Ramos (cell line): ENCODE results near the gene APOC4.
"Not testable (repeated sequence)": the region's sequence is repeated elsewhere in the genome, so short reads cannot be mapped to it uniquely, and the experiment has no call there.

Experiments used
- in situ Hi-C: fragments of 300-500 bp; cut with MboI; formaldehyde crosslinking; loops from one replicate; pipeline ENCODE4 v1.14.3; 2022; ENCODE audit warnings: low sequenced_read_pairs; ENCODE audit not compliant: unreplicated experiment

APOC4 gene

DNA sequence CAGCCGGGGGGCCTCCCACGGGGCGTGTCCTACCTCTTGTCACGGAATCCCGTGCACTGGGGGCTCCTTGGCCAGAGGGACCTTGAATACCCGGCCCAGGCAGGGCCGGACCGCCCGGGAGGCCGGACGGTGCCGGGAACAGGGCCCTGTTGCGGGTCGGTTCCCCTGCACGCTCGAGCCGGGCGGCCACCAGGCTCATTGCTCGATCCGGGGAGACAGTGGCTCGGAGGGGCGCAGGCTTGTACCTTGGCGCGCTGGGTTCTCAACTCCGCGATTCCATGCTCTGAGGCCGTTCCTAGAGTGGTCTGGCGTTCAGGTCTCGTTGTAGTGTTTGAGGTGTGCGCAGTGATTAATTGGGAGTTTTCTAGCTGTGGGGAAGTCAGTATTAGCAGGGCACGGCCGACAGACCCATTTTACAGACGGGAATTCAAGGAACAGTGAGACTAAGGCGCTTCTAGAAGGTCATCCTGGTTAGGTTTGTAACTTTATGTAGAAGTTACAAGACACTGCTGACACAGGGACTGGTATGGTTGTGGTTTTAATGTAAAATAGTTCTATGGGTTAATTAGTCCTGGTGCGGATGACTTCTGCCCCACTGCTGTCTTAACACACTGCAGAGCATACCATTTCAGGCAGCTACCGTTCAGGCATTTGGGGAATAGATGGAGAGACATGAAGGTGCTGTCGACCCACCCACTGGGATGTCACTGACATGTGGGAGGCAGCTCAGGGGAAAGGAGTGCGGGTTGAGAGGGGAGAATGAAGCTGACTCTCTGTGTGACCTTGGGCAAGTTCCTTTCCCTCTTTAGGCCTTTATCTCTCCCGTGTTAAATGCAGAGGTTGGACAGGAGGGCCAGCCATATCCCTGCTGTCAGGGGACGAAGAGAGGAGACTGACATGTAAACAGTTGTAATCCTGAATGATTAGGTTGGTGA lies 13.7 kb downstream of the APOC4 start:
- in situ Hi-C loops, result no loop called here

DNA sequence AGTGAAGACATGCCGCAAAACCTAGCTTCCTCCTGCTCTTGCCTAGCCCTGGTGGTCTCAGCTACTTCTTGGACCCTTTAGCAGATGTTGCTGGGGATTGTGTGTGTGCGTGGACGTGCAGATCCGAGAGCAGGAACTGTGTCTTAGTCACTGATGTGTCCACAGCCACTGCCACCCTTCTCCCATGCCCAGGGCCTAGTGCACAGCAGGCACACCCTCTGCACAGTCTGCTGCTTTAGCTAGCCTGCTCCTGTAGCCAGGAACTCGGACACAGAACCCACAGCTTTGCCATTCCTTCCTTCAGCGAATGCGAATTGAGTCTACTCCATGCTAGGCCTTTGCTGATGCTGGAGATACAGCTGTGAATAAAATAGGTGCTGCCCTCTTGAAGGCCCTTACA lies 15.5 kb downstream of the APOC4 start:
- in situ Hi-C loops, result no loop called here

DNA sequence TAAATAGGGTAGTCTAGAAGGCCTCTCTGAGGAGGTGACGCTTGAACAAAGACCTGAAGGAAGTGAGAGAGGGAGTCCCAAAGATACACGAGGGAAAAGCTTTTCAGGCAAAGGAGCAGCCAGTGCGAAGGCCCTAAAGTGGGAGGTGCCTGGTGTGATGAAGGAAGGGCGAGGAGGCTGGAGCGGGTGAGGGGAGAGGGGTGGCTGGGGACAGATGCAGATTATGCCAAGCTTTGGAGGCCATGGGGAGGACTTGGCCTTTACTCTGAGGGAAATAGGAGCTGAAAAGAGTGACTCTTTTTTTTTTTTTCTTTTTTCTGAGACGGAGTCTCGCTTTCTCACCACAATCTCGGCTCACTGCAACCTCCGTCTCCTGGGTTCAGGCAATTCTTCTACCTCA lies 16.1 kb downstream of the APOC4 start:
- in situ Hi-C loops, result no loop called here

DNA sequence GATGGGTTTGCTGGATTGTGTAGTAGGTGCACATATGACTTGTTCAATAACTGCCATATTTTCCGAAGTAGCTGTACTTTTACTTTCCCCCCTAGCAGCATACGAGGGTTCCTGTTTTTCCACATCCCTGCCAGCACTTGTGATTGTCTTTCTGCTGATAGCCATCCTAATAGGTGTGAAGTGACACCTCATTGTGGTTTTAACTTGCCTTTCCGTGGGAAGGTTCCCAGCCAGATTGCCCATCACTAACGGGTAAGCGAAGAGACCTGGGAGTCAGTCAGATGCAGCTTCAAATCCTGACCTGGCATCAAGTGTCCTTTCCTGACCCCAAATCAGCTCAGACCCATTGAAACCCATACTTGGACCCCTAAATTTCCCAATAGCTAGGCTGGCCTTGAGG lies 17.7 kb downstream of the APOC4 start:
- in situ Hi-C loops, result no loop called here

DNA sequence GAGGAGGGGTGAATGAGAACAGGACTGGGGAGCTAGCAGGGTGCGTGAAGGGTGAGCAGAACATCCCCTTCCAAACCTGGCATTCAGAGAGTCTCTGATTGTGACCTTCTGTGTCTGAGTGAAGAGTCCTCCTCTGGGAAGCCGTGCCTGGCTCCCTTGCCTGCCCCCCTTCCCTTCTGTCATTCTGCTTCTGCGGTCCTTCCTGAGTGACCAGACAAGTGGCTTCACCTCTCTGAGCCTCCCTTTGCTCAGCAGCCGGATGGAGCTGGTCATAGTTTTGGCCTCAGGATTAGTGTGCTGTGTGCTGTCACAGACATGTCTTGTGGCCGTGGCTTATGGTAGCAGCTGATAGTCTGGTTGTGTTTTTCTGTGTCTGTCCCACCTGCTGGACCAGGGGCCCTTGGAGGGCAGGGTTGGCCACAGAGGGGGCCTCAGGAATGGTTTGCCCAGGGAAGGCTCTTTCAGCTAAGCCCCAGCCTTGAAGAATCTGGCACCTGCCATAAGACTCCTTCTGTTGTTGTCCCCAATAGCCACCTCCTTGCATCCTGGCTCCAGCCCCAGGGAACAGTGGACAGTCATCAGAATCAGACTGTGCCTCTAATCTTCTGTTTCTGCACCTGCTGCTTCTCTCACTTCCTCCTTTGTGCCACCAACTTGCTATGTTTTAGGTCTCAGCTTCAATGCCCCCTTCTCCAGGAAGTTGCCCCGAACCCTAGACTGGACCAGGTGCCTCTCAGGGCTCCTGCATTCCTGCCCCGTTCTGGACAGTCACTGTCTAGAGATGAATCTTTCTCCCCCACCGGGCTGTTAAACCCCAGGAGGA lies 19.1 kb downstream of the APOC4 start:
- in situ Hi-C loops, result no loop called here

DNA sequence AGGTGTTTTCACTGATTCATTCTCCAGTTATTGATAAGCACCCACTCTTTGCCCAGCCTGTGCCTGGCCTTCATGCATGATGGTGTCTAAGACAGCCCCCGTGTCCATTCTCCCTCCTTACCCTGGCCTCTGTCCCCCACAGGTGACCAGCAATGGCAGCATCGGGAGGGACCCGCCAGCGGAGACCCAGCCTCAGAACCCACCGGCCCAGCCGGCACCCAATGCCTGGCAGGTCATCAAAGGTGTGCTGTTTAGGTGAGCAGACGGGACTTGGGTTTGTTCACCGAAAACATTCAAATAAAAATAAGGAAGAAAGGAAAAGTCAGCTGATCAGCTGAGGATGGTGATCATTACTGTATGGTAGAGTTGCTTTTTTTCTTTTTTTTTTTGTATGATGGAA lies 19.8 kb downstream of the APOC4 start:
- in situ Hi-C loops, result no loop called here

DNA sequence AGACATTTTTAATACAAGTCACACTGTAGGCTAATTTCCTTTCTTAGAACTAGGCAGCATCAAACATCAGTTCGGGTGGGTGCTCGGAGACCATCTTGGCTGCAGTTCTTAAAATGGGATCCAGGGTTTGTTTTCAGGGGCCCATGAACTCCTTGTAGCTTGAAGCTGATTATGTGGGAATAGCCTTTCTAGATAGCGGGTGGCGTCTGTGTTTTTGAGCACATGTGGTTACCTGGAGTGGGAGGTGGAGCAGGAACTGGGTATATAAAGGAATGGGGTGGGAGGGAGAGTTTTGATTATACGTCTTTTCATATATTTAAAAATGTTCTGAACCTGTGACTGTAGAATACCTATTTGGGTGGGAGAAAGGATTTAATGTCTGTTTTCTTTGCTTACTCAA lies 26.1 kb downstream of the APOC4 start:
- in situ Hi-C loops, result no loop called here

DNA sequence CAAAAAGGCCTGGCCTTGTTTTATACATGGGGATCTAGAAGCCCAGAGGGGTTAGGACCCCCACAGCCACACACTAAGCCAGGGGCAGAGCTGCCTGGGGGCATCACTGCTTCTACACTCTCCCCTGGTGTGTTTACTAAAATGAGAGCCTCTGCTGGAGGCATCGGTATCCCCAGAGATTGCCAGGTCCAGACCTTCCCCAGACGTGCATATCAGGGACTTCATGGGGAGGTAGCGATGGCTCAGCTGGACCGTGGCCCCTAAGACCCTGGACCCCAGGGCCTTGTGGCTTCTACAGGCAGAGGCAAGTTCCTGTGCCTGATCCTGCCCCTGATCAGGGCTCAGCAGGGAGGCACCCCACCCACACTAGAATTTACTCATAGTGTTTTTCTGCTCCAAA lies 26.6 kb downstream of the APOC4 start:
- in situ Hi-C loops, result no loop called here

DNA sequence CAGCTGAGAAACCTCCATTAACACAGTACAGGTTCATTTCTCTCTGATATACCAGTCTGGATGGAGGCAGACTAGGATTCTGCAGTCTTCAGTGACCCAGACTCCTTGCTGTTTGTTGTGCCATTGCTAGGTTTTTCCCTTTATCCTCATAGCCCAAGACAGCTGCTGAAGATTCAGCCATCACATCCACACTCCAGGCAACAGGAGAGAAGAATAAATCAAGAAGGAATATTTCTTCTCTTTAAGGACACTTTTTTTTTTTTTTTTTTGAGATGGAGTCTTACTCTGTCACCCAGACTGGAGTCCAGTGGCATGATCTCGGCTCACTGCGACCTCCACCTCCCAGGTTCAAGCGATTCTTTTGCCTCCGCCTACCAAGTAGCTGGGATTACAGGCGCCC lies 27.4 kb downstream of the APOC4 start:
- in situ Hi-C loops, result no loop called here

DNA sequence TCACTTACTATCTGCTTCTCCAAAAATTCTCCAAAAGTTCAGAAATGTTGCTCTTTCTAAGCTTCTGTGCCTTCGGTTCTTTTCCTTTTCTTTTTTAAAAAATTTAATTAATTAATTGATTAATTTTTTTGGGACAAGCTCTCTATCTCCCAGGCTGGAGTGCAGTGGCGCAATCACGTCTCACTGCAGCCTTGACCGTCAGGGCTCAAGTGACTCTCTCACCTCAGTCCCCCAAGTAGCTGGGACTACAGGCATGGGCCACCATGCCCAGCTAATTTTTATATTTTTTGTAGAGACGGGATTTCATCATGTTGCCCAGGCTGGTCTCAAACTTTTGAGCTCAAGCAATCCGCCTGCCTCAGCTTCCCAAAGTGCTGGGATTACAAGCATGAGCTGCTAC lies 29.4 kb downstream of the APOC4 start:
- in situ Hi-C loops, result not testable (repeated sequence)

DNA sequence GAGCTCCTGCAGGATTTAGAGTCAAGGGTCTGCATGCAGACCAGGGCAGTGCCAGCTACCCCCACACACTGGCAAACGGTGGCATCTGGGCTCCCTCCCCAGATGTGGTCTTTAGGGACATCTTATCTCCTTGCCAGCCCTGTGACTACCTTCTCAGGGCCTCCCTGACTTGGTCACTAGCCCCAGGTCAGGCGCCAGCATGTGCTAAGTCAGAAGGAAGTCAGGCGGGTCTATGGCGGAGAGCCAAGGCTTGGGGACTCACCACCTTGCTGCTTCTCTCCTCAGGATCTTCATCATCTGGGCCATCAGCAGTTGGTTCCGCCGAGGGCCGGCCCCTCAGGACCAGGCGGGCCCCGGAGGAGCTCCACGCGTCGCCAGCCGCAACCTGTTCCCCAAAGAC lies 30.8 kb downstream of the APOC4 start:
- in situ Hi-C loops, result no loop called here

DNA sequence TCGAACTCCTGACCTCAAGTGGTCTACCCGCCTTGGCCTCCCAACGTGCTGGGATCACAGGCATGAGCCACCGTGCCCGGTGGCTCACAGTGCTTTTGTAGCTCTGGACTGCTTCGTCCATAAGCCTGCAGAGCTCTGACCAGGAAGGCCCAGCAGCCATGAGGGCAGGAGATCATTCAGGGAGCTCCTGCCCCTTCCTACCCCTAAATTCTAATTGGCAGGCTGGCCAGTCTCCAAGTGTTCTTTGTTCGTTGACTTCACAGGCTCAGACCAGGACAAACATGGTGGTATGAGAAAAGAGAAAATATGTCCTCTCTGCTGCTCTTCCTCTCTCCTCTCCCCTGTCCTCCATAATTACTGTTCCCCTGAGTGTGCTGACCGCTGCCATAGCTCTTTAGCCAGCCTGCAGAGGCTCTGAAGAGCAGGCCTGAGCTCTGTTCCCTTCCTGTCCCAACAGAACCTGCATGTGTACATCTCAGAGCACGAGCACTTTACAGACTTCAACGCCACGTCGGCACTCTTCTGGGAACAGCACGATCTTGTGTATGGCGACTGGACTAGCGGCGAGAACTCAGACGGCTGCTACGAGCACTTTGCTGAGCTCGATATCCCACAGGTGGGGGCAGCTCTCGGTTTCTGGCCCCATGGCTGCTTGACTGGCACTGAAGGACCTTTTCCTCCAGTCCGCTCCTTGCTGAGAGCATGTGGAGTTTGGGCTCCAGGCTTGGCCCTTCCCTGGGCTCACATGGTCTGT lies 32.1 kb downstream of the APOC4 start:
- in situ Hi-C loops, result no loop called here

DNA sequence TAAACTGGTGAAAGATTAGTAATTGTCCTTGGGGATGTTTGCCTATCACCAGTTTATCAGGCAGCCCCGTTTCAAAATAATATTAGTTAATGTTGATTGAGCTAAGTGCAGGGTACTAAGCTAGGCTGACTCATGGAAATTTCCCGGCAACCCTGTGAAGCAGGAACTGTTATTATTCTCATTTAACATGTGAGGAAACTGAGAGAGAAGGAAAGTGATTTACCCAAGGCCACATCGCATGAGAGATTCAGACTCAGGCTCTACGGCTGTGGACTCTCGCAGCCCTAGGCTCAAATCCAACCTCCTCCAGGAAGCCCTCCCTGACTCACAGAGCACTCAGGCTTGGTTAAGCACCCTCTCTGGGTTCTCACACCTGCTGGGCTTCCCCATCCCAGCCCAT lies 32.8 kb downstream of the APOC4 start:
- in situ Hi-C loops, result no loop called here

DNA sequence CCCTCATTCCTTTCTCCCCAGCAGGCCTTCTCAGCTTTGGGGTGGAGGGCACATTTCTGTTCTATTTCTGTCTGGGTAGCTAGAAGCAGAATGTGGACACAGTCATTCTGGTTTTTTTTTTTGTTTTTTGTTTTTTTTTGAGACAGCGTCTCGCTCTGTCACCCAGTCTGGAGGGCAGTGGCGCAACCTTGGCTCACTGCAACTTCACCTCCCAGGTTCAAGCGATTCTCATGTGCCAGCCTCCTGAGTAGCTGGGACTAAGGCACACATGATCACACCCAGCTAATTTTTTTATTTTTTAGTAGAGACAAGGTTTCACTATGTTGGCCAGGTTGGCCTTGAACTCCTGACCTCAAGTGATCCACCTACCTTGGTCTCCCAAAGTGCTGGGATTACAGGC lies 33.4 kb downstream of the APOC4 start:
- in situ Hi-C loops, result no loop called here

DNA sequence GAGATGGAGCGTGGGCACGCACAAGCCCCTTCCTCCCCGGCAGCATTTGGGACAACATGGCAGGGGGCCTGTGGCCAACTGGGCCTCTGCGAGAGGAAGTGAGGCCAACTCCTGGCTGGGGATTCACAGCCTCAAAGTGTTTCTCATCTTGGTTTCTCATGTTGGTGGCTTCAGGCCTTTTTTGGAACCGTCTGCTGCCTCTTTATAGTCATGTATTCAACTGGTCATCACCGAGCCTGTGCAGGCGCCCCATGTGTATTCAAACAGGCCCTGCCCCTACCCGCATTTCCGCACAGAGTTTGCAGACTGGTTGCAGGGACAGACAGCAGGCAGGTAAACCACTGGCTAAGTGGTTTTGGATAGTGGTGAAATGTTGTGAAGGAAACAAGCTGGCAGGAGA lies 42.0 kb downstream of the APOC4 start:
- in situ Hi-C loops, result no loop called here

DNA sequence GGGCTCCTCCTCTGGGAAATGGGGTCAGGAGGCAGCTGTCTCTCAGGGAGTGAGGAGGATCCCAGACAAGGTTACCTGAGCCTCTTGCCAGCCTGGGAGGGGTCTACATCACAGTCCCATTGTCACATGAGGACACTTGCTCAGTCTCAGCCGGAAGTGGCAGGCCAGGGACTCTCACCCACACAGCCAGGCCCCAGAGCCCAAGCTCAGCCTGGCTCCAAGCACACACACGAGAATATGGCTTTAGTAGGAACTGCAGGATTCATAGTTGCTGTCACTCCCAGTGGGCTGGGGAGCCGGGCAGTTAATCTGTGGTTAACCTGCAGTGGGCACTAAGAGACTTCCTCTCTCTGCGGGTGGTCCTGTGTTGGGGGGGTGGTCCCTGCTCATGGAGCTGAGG lies 43.4 kb downstream of the APOC4 start:
- in situ Hi-C loops, result no loop called here

DNA sequence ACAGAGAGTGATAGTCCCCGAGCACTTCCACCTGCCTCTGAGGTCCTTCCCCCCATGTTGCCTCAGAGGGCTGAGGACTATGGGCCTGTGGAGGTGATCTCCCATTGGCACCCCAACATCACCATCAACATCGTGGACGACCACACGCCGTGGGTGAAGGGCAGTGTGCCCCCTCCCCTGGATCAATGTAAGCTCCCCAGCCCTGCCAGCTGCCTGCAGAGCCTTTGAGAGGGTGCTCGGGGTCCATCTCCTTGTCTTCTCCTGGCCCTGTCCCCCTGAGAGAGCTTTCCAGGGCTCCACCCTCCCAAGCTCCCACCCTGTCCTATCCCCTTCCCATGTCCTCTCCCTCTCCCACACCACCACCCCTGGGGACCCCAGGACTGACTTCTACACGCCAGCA lies 44.4 kb downstream of the APOC4 start:
- in situ Hi-C loops, result no loop called here

DNA sequence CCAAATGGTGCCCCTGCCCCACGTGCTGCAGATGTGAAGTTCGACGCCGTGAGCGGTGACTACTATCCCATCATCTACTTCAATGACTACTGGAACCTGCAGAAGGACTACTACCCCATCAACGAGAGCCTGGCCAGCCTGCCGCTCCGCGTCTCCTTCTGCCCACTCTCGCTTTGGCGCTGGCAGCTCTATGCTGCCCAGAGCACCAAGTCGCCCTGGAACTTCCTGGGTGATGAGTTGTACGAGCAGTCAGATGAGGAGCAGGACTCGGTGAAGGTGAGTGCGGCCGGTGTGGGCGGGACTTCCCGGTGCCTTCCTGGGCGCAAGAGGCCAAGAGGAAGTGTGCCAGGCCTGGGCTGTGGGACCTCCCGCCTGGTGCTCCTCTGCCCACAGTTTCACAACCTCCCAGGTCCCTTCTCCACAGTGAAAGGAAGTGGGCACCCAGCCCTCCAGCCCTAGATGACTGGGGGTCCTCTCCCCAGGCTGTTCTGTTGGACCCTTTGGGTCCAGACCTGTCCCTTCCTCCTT lies 45.2 kb downstream of the APOC4 start:
- in situ Hi-C loops, result no loop called here

DNA sequence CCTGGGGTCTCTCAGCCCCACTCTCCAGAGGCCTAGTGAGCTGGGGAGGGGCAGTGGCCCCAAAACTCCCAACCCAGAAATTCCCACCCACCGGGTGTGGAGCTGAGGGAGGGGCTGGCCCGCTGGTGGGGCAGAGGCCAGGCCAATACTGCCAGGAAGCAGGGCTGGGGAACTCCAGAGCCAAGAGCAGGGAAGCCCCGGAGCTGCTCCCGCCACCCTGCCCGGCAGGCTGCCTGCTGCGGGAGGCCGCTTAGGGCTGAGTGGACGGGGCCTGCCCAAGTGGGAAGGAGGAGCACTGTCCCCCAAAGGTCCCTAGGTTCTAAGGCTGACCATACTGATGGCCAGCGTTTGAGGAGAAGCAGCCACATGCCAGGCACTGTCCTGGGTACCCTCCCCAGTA lies 46.2 kb downstream of the APOC4 start:
- in situ Hi-C loops, result no loop called here

DNA sequence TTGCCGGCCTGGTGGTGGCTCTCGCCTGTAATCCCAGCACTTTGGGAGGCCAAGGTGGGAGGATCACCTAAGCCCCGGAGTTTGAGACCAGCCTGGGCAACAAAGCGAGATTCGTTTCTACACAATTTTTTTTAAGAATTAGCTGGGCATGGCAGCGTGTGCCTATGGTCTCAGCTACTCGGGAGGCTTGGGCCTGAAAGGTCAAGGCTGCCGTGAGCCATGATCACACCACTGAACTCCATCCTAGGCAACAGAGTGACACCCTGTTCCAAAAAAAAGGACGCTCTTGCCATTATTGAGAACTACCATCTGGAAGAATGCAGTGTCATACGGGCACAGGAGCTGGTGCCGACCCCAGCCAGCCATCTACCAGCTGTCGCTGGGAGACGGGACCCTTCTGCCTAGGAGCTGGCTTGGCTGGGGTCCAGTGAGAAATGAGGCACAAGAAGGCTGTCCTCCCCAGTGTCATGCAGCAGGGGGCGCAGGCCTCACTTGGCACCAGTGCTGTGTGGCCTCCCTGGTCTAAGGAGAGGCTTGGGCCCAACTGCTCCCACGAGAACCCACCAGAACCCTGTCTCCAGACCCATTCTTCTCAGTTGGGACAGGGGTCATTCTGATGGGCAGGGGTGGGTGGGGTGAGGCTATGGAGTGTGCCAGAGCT lies 47.0 kb downstream of the APOC4 start:
- in situ Hi-C loops, result no loop called here
